DMS153 (cell line): ENCODE results near the gene TSPAN11.
A peak's percentile ranks its signal among the peaks of the same experiment; 100 is the strongest.
"Not testable (repeated sequence)": the region's sequence is repeated elsewhere in the genome, so short reads cannot be mapped to it uniquely, and the experiment has no call there.

ENCODE experiments used
- DNase-seq: peaks from one replicate; lab custom pipeline; 2025; lab: John Stamatoyannopoulos, UW

TSPAN11 gene

DNA sequence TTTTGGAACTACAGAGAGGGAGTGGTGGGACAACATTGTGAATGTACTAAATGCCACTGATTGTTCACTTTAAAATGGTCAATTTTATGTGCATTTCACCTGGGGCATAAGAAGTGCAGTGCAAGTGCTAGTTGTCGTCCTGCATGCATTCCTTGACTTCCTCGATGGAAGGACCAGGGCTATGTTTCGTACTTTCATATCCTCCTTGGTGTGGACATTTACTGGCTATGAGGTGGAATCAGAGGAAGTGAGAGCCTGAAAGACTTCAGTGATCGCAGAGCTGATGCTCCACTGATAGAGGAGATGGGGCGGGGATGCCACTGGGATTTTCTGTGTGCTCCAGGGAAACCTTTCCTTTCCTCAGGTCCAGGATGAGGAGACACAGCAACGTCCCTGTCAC is 93.0 kb downstream of the TSPAN11 start:
- no peak for DNase-seq

DNA sequence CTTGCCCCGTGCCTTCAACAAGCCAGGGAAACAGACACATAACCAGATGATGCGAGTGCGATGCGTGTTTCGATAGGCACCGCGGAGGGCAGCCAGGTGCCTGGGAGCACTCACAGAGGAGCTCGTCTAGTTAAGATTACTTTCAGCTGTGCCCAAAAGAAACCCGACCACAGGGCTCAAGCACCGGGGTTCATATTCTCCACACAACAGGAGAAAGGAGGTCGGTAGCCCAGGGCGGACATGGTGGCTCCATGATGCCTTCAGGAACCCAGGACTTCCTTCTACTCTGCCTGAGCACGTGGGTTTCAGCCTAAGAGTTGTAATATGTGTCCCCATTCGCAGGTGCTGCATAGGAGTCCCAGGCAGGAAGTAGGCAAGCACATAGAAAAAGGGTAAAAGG is 93.4 kb downstream of the TSPAN11 start:
- no peak for DNase-seq

GRCh38 chr12:31020385-31021166 is 94.0 kb downstream of the TSPAN11 start:
- no peak for DNase-seq

DNA sequence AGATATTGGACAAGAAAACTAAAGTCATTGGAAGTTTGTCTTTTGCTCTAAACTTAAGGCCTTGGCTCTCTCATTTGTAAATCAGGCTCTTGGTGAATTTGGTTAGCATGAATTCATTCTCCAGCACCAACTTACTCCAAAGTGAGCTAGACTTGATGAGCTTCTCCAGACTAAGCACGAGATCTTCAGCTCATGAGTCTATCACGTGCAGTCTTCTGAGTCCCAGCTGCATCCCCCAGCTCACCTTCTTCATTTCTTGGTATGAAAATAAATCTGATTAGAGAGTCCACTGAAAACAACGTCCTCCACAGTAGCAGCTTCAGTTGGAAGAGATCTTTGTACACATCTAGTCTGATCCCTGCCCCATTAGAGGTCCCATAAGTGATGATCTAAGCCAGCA is 94.6 kb downstream of the TSPAN11 start:
- no peak for DNase-seq

DNA sequence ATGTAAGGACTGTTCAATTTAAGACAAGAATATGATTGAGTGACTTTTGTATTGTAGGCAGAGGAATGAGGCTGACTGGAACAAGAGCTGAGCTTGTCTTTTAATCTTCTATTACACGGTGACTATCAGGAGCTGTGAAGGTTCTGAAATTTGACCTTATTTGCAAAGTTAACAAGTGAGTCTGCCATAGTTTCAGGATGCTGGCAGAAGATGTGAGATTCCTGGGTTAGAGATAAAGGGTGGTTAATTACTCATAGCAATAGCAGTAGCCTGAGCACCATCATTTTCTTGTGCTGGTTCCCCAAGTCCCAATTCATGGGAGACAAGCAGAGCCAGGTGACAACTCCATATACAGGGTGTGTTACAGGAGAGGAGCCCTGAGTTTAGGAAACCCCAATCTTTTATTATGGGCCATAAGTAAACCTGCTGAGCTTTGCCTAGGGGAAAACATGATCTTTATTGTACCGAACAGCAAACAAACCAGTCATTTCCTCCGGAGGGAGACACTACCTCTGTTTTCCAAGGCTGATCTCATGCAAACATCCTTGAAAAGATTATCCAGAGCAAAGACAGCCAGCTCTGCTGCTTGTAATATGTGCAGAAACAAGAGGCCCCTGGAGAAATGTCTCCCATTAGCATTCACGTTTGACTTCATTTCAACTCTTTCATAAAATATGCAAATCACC is 95.4 kb downstream of the TSPAN11 start:
- peak; percentile 11 for DNase-seq

- DNase-seq = no peak
Measured at GRCh38 chr12:31023271-31023724, 96.8 kb downstream of the TSPAN11 start.

DNA sequence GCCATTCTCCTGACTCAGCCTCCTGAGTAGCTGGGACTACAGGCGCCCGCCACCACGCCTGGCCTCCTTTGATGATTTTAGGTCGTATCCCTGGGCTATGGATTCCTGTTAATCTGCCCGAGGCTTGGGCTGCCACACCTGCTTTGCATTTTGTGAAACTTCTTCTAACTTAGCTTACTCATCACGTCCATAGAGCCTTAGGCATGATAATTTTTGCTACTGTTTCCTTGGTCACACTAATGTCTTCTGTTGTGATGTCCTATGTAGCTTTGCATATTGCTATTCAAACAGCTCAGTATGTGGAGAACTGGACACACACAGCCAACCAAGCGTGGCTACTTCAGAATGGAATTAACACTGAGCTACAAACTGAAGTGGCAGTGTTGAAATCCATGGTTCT is 99.7 kb downstream of the TSPAN11 start:
- no peak for DNase-seq

GRCh38 chr12:31027006-31027405 is 100.5 kb downstream of the TSPAN11 start:
- DNase-seq = not testable (repeated sequence)

GRCh38 chr12:31029468-31029867 is 102.9 kb downstream of the TSPAN11 start:
- no peak for DNase-seq

GRCh38 chr12:31029916-31030562 is 103.5 kb downstream of the TSPAN11 start:
- DNase-seq = no peak

DNA sequence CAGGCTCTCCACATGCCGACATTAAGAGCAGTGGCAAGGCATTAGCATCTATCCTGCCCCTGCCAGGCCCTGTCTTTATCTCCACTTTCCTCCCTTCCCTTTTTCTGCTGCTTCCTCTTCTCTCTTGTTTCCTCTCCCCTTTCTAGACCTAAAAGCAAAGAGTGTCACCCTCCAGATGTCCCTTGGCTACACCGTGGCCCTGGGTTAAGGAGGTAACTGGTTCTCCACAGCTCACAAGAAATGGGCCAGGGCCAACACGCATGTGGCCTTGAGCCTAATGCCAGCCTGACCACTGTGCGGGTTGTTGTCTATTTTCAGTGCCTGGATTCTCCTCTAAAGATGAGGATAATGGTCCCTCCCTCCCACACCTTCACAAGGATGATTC is 105.4 kb downstream of the TSPAN11 start:
- no peak for DNase-seq

- DNase-seq = no peak
Measured at GRCh38 chr12:31033146-31033545, 106.6 kb downstream of the TSPAN11 start.

GRCh38 chr12:31033681-31034080 is 107.1 kb downstream of the TSPAN11 start:
- no peak for DNase-seq

GRCh38 chr12:31034372-31034771 is 107.8 kb downstream of the TSPAN11 start:
- no peak for DNase-seq

GRCh38 chr12:31035226-31035625 is 108.7 kb downstream of the TSPAN11 start:
- no peak for DNase-seq

- DNase-seq = no peak
Measured at GRCh38 chr12:31035967-31036665, 109.6 kb downstream of the TSPAN11 start.

- DNase-seq = no peak
Measured at GRCh38 chr12:31037028-31037427, 110.5 kb downstream of the TSPAN11 start.

DNA sequence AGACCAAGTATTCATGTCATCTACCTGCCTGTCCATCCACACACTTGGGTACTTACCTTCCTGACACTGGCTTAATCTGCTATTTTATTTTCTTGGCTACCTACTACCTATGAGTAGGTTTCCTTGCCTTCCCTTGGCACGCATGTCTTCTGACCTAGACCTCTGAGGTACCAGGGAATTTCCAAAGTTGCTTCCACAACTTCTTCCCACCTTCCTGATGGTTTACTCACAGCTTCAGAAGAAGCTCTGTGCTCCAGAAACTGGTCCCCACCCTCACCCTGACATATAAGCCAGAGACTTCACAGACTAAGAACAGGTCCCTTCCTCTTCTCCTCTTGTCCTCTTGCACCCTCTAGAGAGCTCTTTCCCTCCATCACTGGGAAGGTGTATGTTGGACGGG is 111.4 kb downstream of the TSPAN11 start:
- DNase-seq = no peak

DNA sequence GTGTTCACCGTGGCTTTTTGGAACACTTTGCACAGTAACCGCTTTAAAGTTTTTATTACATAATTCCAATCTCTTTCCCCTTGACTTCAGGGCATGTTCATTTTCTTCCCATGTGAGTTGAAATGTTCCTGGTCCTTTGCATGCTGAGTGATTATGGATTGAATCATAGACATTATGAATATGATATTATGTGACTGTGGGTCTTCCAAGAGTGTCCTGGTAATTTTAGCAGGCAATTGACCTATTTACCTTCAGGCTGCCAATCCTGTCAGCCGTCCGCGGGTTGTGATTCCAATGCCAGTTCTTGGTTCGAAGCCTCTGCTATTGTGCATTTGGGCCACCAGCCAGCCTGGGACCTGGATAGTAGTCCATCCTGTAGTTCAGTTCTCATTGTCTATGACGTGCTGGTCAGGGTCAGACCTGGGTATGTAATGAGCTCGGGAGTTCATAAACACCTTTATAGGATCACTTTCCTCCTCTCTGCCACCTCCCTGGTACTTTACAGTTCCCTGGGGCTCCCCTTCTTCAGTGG is 114.6 kb downstream of the TSPAN11 start:
- no peak for DNase-seq
